Heart right ventricle (tissue), 16 donors: Measurements from ENCODE around the gene HSDL2. TPM values are rescaled to one million over a fixed set of nuclear protein-coding genes. Genes with fewer than 3 reads are reported as not detected.

Experiments used
- ATAC-seq, 8 donors: fragments of 200-7000 bp; cut with Tn5 transposase; one replicate each; pipeline ENCODE4 v1.9.1; 2020; ENCODE audit warnings: mild to moderate bottlenecking in 8 of 8, moderate library complexity in 8 of 8, moderate number of reproducible peaks in 1 of 8
- DNase-seq, 2 donors: peaks; one replicate each; pipeline ENCODE4 v3.0.0-alpha.2; 2020
- H3K27ac ChIP-seq, 10 donors: fragments of 200-600 bp; sonication (generic) in 2 of 10; one replicate each; pipeline versions ENCODE4 v1.5.0 to v1.8.0; 2020 to 2022; ENCODE audit warnings: mild to moderate bottlenecking in 3 of 10
- H3K27me3 ChIP-seq, 7 donors: fragments of 200-600 bp; one replicate each; pipeline ENCODE4 v1.8.0; 2021 to 2022; ENCODE audit warnings: mild to moderate bottlenecking in 2 of 7
- H3K36me3 ChIP-seq, 9 donors: fragments of 200-600 bp; sonication (generic) in 1 of 9; one replicate each; pipeline versions ENCODE4 v1.5.0 to v1.8.0; 2020 to 2022; ENCODE audit warnings: mild to moderate bottlenecking in 2 of 9
- H3K4me1 ChIP-seq, 9 donors: fragments of 200-600 bp; sonication (generic) in 1 of 9; one replicate each; pipeline versions ENCODE4 v1.5.0 to v1.8.0; 2020 to 2022; ENCODE audit warnings: mild to moderate bottlenecking in 4 of 9
- H3K4me3 ChIP-seq, 10 donors: fragments of 200-600 bp; sonication (generic) in 2 of 10; one replicate each; pipeline versions ENCODE4 v1.5.0 to v1.8.0; 2020 to 2022; ENCODE audit warnings: mild to moderate bottlenecking in 7 of 10, moderate library complexity in 2 of 10
- H3K9me3 ChIP-seq, 11 donors: fragments of 200-600 bp in 10 of 11; sonication (generic) in 2 of 11; one replicate each; pipeline versions ENCODE4 v1.5.0 to v1.8.0; 2013 to 2022; ENCODE audit warnings: mild to moderate bottlenecking in 2 of 11, control low read depth in 1 of 11, moderate library complexity in 1 of 11
- CTCF ChIP-seq, 9 donors: fragments of 200-600 bp; sonication (generic) in 2 of 9; IDR thresholded peaks; one replicate each; pipeline versions ENCODE4 v1.5.0 to v1.8.0; 2021 to 2022; ENCODE audit warnings: antibody characterized with exemption in 9 of 9, mild to moderate bottlenecking in 5 of 9, moderate library complexity in 1 of 9
- WGBS, 2 donors: extraction: QIAGEN DNeasy Blood & Tissue Kit; methylation state at CpG; one replicate each; pipeline ENCODE4 v1.1.7; 2013; ENCODE audit warnings: inconsistent platforms in 1 of 2; 5-methylcytosine and 5-hydroxymethylcytosine counted together
- intact Hi-C, 10 donors: fragments of 100-400 bp; cut with DNase I; formaldehyde crosslinking; loops; one replicate each; pipeline versions ENCODE4 v1.11.1 to v1.14.2; 2022
- polyA plus RNA-seq, 2 donors: library from polyadenylated mRNA; stranded (reverse); fragments of 200-250 nt; gene quantifications; one replicate each; pipeline ENCODE4 v1.2.3, GENCODE V29; 2013
- total RNA-seq, 10 donors: library from RNA; stranded (reverse); fragmentation: NEBNext Ultra II Directional in 3 of 10; extraction: Animal tissue kit (Norgen Biotek cat#: 25700) in 3 of 10; gene quantifications; one replicate each; pipeline versions ENCODE4 v1.2.1 to v1.2.4, GENCODE V29; 2021 to 2023
- donor health status: Arrhythmogenic right ventricular cardiomyopathy.
- donor health status: ischemic (EF 13 %, LVEDD 7.1; RV severe dilation, severe dysfunction).
- donor health status: healthy with polysubstance abuse.
- donor health status: DM: no; HTN: yes; CAD: no.
- donor health status: DM: no; HTN: no; CAD: no.
- donor health status: ischemic (EF 25% LVEDD 6.9; RV normal size, moderate dysfunction).
- donor health status: ischemic (EF 25% LVEDD 5.7; RV mildly dilated, moderate dysfunction).
- donor health status: healthy.
- donor health status: DM: yes; HTN: yes; CAD: no.
- donor health status: Ischemic cardiomyopathy.
- donor health status: ischemic (EF 35%, LVEDD 5.7; RV mildly dilated, moderate dysfunction).
- donor health status: nonischemic (EF 11% LVEDD 7.7; RV severe dilation, severe dysfunction).
- donor health status: DM: yes; HTN: yes; CAD: no.
- donor health status: PGD.
- donor health status: ischemic (EF 29% LVEDD 5.4; RV normal size, mild dysfunction).
- donor health status: nonischemic (EF 23%, LVEDD 6.1; RV moderate dilation, normal function).

The HSDL2 gene
- total and polyA plus RNA-seq, 12 donors = 36.6 to 238 (median 190) TPM

DNA sequence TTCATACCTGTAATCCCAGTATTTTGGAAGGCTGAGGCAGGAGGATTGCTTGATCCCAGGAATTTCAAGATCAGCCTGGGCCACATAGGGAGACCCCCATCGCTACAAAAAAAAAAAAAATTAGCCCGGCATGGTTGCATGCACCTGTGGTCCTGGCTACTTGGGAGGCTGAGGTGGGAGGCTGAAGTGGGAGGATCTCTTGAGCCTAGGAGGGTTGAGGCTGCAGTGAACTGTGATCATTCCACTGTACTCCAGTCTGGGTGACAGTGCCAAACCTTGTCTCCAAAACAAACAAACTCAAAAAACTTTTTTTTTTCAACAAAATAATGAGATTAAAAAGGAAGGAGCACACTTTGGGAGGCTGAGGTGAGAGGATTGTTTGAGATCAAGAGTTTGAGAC lies 120.9 kb downstream of the HSDL2 start:
- intact Hi-C loops = no loop called here
- TF ChIP-seq CTCF (IDR thresholded peaks at IDR 0.05) = no peak
- Histone ChIP-seq H3K36me3 (no peaks in the 10 kb centered on the region), H3K4me1 (peaks cover 0 to 15% (median 0%) of the 10 kb centered on the region in 9 donors), H3K27ac (no peak overlapping the region), H3K9me3 (no peaks in the 10 kb centered on the region), H3K4me3 (no peak overlapping the region), H3K27me3 (no peaks in the 10 kb centered on the region)
- ATAC-seq (no peak), DNase-seq (no peak)
- WGBS, 2 donors = 97 to 100% methylated on average over 2 of the region's 2 CpGs

- no peak for TF ChIP-seq CTCF (IDR thresholded peaks at IDR 0.05)
- no peak overlapping the region for H3K4me3 ChIP-seq
- ATAC-seq = no peak
- no peaks in the 10 kb centered on the region for H3K36me3 ChIP-seq
- peaks cover 0 to 11% (median 0%) of the 10 kb centered on the region in 9 donors for H3K4me1 ChIP-seq
- intact Hi-C loops = no loop called here
- no peaks in the 10 kb centered on the region for H3K27me3 ChIP-seq
- DNase-seq = no peak
- no peak overlapping the region for H3K27ac ChIP-seq
- WGBS, 2 donors = 92 to 95% methylated on average over 8 of the region's 8 CpGs
- no peaks in the 10 kb centered on the region for H3K9me3 ChIP-seq
These were observed 121.4 kb downstream of the HSDL2 start for GRCh38 chr9:112501287-112501686.

- H3K9me3 ChIP-seq = no peaks in the 10 kb centered on the region
- H3K4me1 ChIP-seq = peaks cover 0 to 11% (median 0%) of the 10 kb centered on the region in 9 donors
- intact Hi-C loops = no loop called here
- no peak overlapping the region for H3K4me3 ChIP-seq
- whole genome bisulfite sequencing, 2 donors = 90 to 93% methylated on average over 3 of the region's 3 CpGs
- ATAC-seq (no peak), DNase-seq (no peak)
- no peak for TF ChIP-seq CTCF (IDR thresholded peaks at IDR 0.05)
- no peak overlapping the region for H3K27ac ChIP-seq
- no peaks in the 10 kb centered on the region for H3K27me3 ChIP-seq
- H3K36me3 ChIP-seq = no peaks in the 10 kb centered on the region
These were observed 122.5 kb downstream of the HSDL2 start for GRCh38 chr9:112502175-112502946.

DNA sequence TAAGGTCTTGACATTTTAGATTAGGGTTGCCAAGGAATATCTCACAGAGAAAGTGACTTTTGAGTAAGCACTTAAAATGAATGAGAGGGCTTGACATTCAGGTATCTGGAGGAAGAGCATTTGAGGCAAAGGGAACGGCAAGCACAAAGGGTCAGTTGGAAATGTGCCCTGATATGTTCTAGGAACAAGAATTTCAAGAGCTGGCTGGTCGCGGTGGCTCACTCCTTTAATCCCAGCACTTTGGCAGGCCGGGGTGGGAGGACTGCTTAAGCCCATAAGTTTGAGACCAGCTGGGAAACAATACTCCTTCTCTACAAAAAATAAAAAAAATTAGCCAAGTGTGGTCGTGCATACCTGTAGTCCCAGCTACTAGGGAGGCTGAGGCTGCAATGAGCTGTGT lies 123.3 kb downstream of the HSDL2 start:
- intact Hi-C loops = no loop called here

More for the DNA sequence above, 123.3 kb downstream of the HSDL2 start:
- Histone ChIP-seq H3K27ac (no peak overlapping the region), H3K4me1 (peaks cover 0 to 11% (median 0%) of the 10 kb centered on the region in 9 donors), H3K9me3 (no peaks in the 10 kb centered on the region), H3K4me3 (no peak overlapping the region), H3K27me3 (no peaks in the 10 kb centered on the region), H3K36me3 (no peaks in the 10 kb centered on the region)
- TF ChIP-seq CTCF (IDR thresholded peaks at IDR 0.05) = no peak
- WGBS, 2 donors = 49 to 58% methylated on average over 5 of the region's 5 CpGs
- peak in 1 of 2 donors; percentile 27 for DNase-seq
- peak in 3 of 8 donors; percentile 44 to 75 (median 58) for ATAC-seq
